Activated CD4-positive, alpha-beta T cell treated with anti-CD3 and anti-CD28 coated beads for 36 hours (primary cell): Measurements from ENCODE around the gene PNP. TPM values are rescaled to one million over a fixed set of nuclear protein-coding genes. Genes with fewer than 3 reads are reported as not detected.
A peak's percentile ranks its signal among the peaks of the same experiment; 100 is the strongest.
"Not testable (repeated sequence)": the region's sequence is repeated elsewhere in the genome, so short reads cannot be mapped to it uniquely, and the experiment has no call there.

Source experiments
- ATAC-seq: fragments of 200-7000 bp; cut with Tn5 transposase; one replicate; pipeline ENCODE4 v1.10.0; 2021; ENCODE audit warnings: mild to moderate bottlenecking, moderate library complexity
- CTCF ChIA-PET: fragments of 350-600 bp; sonication (Branson Sonifier 250); formaldehyde crosslinking; loops from one replicate; lab custom pipeline; 2021; ENCODE audit warnings: antibody characterized with exemption; lab: Charles Lee
- POLR2A ChIA-PET: fragments of 350-600 bp; sonication (Branson Sonifier 250); formaldehyde crosslinking; loops from one replicate; lab custom pipeline; 2021; ENCODE audit warnings: antibody characterized with exemption, inconsistent platforms; lab: Charles Lee
- DNase-seq: peaks from one replicate; pipeline ENCODE4 v3.0.0-alpha.2; 2020
- H3K27ac Mint-ChIP-seq: one replicate; pipeline ENCODE4 v1.8.0; 2021; ENCODE audit warnings: mixed read lengths
- H3K27me3 Mint-ChIP-seq: one replicate; pipeline ENCODE4 v1.8.0; 2021; ENCODE audit warnings: mixed read lengths
- H3K36me3 Mint-ChIP-seq: one replicate; pipeline ENCODE4 v1.8.0; 2021; ENCODE audit warnings: low read depth, mixed read lengths
- H3K4me1 Mint-ChIP-seq: one replicate; pipeline ENCODE4 v1.8.0; 2021; ENCODE audit warnings: mixed read lengths
- H3K4me3 Mint-ChIP-seq: one replicate; pipeline ENCODE4 v1.8.0; 2021; ENCODE audit warnings: mild to moderate bottlenecking, moderate library complexity, mixed read lengths
- H3K9me3 Mint-ChIP-seq: one replicate; pipeline ENCODE4 v1.8.0; 2021; ENCODE audit warnings: low read depth, mixed read lengths
- intact Hi-C, 2 experiments: fragments of 100-400 bp; cut with DNase I in 1 of 2; cut with micrococcal nuclease in 1 of 2; formaldehyde crosslinking; loops; one replicate each; pipeline versions ENCODE4 v1.14.2 to v1.15.1; 2022 to 2024; cut with DNase I, micrococcal nuclease
- total RNA-seq, 2 experiments: library from RNA; stranded (reverse); gene quantifications; one replicate each; pipeline ENCODE4 v1.2.3, GENCODE V29; 2021

Gene PNP
- total RNA-seq, 2 experiments from 2014 or later = 160 to 164 TPM

GRCh38 chr14:20435582-20436362 is 33.4 kb upstream of the PNP start, which contains the start of gene KLHL33:
TSS of gene KLHL33 (minus strand) at chr14:20436166. CDS start at chr14:20435811, 355 bp downstream.
- DNase-seq (no peak), ATAC-seq (no peak)
- Mint-ChIP-seq H3K27ac (no peak within 1 kb of the TSS), H3K4me1 (peaks cover 7% of the 10 kb centered on the region), H3K27me3 (no peaks in the 10 kb centered on the region), H3K9me3 (no peaks in the 10 kb centered on the region), H3K36me3 (no peaks in the 10 kb centered on the region), H3K4me3 (no peak within 1 kb of the TSS)
- POLR2A ChIA-PET = no interaction called here
- CTCF ChIA-PET = no interaction called here
- intact Hi-C loops = no loop called here

- no peaks in the 10 kb centered on the region for H3K27me3 Mint-ChIP-seq
- H3K27ac Mint-ChIP-seq = no peak overlapping the region
- no peak for ATAC-seq
- ChIA-PET CTCF (interaction anchor here (0.6 kb wide), 3 partner anchors 17 to 53 kb away, joined by 3 to 4 read pairs (median 3); no protein-coding TSS in a partner anchor), POLR2A (no interaction called here)
- H3K9me3 Mint-ChIP-seq = no peaks in the 10 kb centered on the region
- peaks cover 13% of the 10 kb centered on the region for H3K4me1 Mint-ChIP-seq
- no peak overlapping the region for H3K4me3 Mint-ChIP-seq
- no peaks in the 10 kb centered on the region for H3K36me3 Mint-ChIP-seq
- no peak for DNase-seq
- intact Hi-C loops = no loop called here
Measured at GRCh38 chr14:20436363-20436755, 32.8 kb upstream of the PNP start.

- no peak overlapping the region for H3K27ac Mint-ChIP-seq
- H3K9me3 Mint-ChIP-seq = no peaks in the 10 kb centered on the region
- intact Hi-C loops = no loop called here
- no peak for ATAC-seq
- peaks cover 21% of the 10 kb centered on the region for H3K4me1 Mint-ChIP-seq
- H3K27me3 Mint-ChIP-seq = no peaks in the 10 kb centered on the region
- DNase-seq = no peak
- H3K4me3 Mint-ChIP-seq = no peak overlapping the region
- POLR2A ChIA-PET = no interaction called here
- CTCF ChIA-PET = interaction anchor here (0.6 kb wide), 1 partner anchor 674 kb away, joined by 4 read pairs; no protein-coding TSS in a partner anchor
- peaks cover 8% of the 10 kb centered on the region for H3K36me3 Mint-ChIP-seq
Measured at GRCh38 chr14:20438664-20439063, 30.5 kb upstream of the PNP start.

- no peaks in the 10 kb centered on the region for H3K27me3 Mint-ChIP-seq
- intact Hi-C loops = no loop called here
- DNase-seq (no peak), ATAC-seq (peak; percentile 14)
- H3K4me1 Mint-ChIP-seq = peaks cover 21% of the 10 kb centered on the region
- H3K36me3 Mint-ChIP-seq = peaks cover 8% of the 10 kb centered on the region
- H3K4me3 Mint-ChIP-seq = no peak overlapping the region
- peak overlapping the region; percentile 66 for H3K27ac Mint-ChIP-seq
- H3K9me3 Mint-ChIP-seq = no peaks in the 10 kb centered on the region
- CTCF ChIA-PET = interaction anchor here (1.3 kb wide), 1 partner anchor 25 kb away, joined by 3 read pairs; no protein-coding TSS in a partner anchor
- POLR2A ChIA-PET = no interaction called here
Measured at GRCh38 chr14:20440465-20440864, 28.7 kb upstream of the PNP start.

- Mint-ChIP-seq H3K4me1 (peaks cover 21% of the 10 kb centered on the region), H3K27ac (peak overlapping the region; percentile 66), H3K4me3 (no peak overlapping the region), H3K27me3 (no peaks in the 10 kb centered on the region), H3K36me3 (peaks cover 8% of the 10 kb centered on the region), H3K9me3 (no peaks in the 10 kb centered on the region)
- intact Hi-C loops = no loop called here
- peak; percentile 58 for DNase-seq
- CTCF ChIA-PET = interaction anchor here (1.3 kb wide), 1 partner anchor 25 kb away, joined by 3 read pairs; no protein-coding TSS in a partner anchor
- POLR2A ChIA-PET = no interaction called here
- ATAC-seq = peak; percentile 96
Measured at GRCh38 chr14:20440882-20441281, 28.3 kb upstream of the PNP start.

- H3K9me3 Mint-ChIP-seq = no peaks in the 10 kb centered on the region
- intact Hi-C loops = no loop called here
- H3K4me1 Mint-ChIP-seq = peaks cover 21% of the 10 kb centered on the region
- POLR2A ChIA-PET = no interaction called here
- no peaks in the 10 kb centered on the region for H3K27me3 Mint-ChIP-seq
- H3K36me3 Mint-ChIP-seq = peaks cover 8% of the 10 kb centered on the region
- ATAC-seq (no peak), DNase-seq (no peak)
- peak overlapping the region; percentile 66 for H3K27ac Mint-ChIP-seq
- CTCF ChIA-PET = interaction anchor here (1.3 kb wide), 1 partner anchor 26 kb away, joined by 3 read pairs; no protein-coding TSS in a partner anchor
- no peak overlapping the region for H3K4me3 Mint-ChIP-seq
Measured at GRCh38 chr14:20441461-20441860, 27.7 kb upstream of the PNP start.

- Mint-ChIP-seq H3K36me3 (peaks cover 26% of the 10 kb centered on the region), H3K4me1 (peaks cover 21% of the 10 kb centered on the region)
- ATAC-seq, DNase-seq, intact Hi-C loops, H3K4me3 Mint-ChIP-seq, CTCF ChIA-PET, POLR2A ChIA-PET, H3K27ac Mint-ChIP-seq, H3K27me3 Mint-ChIP-seq, H3K9me3 Mint-ChIP-seq: not testable (repeated sequence)
Measured at GRCh38 chr14:20443650-20444049, 25.6 kb upstream of the PNP start.

GRCh38 chr14:20446889-20447288 is 22.3 kb upstream of the PNP start:
- ATAC-seq = no peak
- no peak overlapping the region for H3K4me3 Mint-ChIP-seq
- H3K9me3 Mint-ChIP-seq = no peaks in the 10 kb centered on the region
- POLR2A ChIA-PET = no interaction called here
- no peak overlapping the region for H3K27ac Mint-ChIP-seq
- H3K4me1 Mint-ChIP-seq = peaks cover 3% of the 10 kb centered on the region
- intact Hi-C loops = no loop called here
- no peak for DNase-seq
- peaks cover 45% of the 10 kb centered on the region for H3K36me3 Mint-ChIP-seq
- H3K27me3 Mint-ChIP-seq = no peaks in the 10 kb centered on the region
- CTCF ChIA-PET = no interaction called here

- Mint-ChIP-seq H3K36me3 (peaks cover 43% of the 10 kb centered on the region), H3K27ac (peak overlapping the region; percentile 24)
- ChIA-PET CTCF (interaction anchor here (0.6 to 4.6 kb wide), 3 partner anchors 16 to 126 kb away, joined by 3 to 25 read pairs (median 3); no protein-coding TSS in a partner anchor), POLR2A (interaction anchor here (0.8 to 1.5 kb wide), 3 partner anchors 8 to 110 kb away, joined by 3 to 5 read pairs (median 3); partner anchors contain the start of genes PARP2 and PIP4P1)
- DNase-seq, ATAC-seq, H3K27me3 Mint-ChIP-seq, intact Hi-C loops, H3K9me3 Mint-ChIP-seq, H3K4me3 Mint-ChIP-seq, H3K4me1 Mint-ChIP-seq: not testable (repeated sequence)
Measured at GRCh38 chr14:20452831-20453230, 16.4 kb upstream of the PNP start.

GRCh38 chr14:20454516-20455354 is 14.5 kb upstream of the PNP start, which contains the start of the genes APEX1 and OSGEP:
TSS of gene APEX1 (plus strand) at chr14:20455226. CDS start at chr14:20455646, 420 bp downstream.
TSS of gene OSGEP (minus strand) at chr14:20454812. CDS start at chr14:20454683, 129 bp downstream.
- ATAC-seq (peak; percentile 89), DNase-seq (peak; percentile 99)
- CTCF ChIA-PET = interaction anchor here (0.6 to 4.6 kb wide), 9 partner anchors 18 to 236 kb away, joined by 3 to 25 read pairs (median 5); partner anchors contain the start of gene PARP2
- H3K27ac Mint-ChIP-seq = no peak within 1 kb of the TSS
- POLR2A ChIA-PET = interaction anchor here (0.6 to 2.7 kb wide), 14 partner anchors 8 to 168 kb away, joined by 3 to 44 read pairs (median 6); partner anchors contain the start of genes PARP2, PNP and TEP1
- peaks cover 18% of the 10 kb centered on the region for H3K4me1 Mint-ChIP-seq
- H3K27me3 Mint-ChIP-seq = no peaks in the 10 kb centered on the region
- H3K9me3 Mint-ChIP-seq = no peaks in the 10 kb centered on the region
- intact Hi-C loops = loop anchor here (1.0 to 5.0 kb wide), 18 partner anchors 14 to 814 kb away; partner anchors contain the start of genes CCNB1IP1 (in 2 of the 2), PARP2 (in 2 of the 2), PNP (in 2 of the 2) and TEP1 (in 2 of the 2)
- peaks cover 46% of the 10 kb centered on the region for H3K36me3 Mint-ChIP-seq
- no peak within 1 kb of the TSS for H3K4me3 Mint-ChIP-seq
